CD4-positive, alpha-beta T cell treated with Interleukin-21 for 1 hour (primary cell): ENCODE results near the gene PLEKHD1.

Experiments used
- DNase-seq: peaks from one replicate; pipeline ENCODE4 v3.0.0-alpha.2; 2020

PLEKHD1 gene

DNA sequence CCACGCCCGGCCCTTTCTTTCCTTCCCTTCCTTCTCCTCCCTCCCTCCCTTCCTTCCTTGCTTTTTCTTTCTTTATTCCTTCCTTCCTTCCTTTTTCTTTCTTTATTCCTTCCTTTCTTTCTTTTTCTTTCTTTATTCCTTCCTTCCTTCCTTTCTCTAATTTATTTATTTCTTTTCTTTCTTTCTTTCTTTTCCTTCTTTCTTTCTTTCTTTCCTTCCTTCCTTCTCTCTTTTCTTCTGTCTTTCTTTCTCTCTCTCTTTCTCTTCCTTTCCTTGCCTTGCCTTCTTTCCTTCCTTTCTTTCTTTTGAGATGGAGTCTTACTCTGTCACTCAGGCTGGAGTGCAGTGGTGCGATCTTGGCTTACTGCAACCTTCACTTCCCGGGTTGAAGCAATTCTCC, 74.2 kb downstream of the PLEKHD1 start:
- DNase-seq: no peak

GRCh38 chr14:69559581-69560011, 75.1 kb downstream of the PLEKHD1 start:
- no peak for DNase-seq

GRCh38 chr14:69560826-69561225, 76.3 kb downstream of the PLEKHD1 start:
- no peak for DNase-seq

DNA sequence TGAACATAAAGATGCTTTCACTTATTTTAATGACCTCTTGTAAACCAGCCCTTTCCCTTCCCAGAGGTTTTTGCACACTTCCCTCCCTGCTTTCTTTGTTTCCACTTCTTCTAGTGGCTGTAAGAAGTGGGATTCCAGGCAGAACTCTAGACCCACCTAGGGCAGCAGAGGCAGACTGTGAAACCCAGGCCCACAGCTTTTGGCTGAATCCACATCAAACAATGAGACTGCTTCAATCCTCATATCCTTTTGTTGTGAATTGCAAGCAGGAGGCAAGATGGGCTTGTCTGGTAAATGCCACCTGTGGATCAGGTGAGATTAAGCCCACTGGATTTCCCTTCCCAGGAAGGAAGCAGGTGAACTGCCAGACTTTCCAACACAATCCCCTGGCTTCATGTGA, 77.4 kb downstream of the PLEKHD1 start:
- no peak for DNase-seq

DNA sequence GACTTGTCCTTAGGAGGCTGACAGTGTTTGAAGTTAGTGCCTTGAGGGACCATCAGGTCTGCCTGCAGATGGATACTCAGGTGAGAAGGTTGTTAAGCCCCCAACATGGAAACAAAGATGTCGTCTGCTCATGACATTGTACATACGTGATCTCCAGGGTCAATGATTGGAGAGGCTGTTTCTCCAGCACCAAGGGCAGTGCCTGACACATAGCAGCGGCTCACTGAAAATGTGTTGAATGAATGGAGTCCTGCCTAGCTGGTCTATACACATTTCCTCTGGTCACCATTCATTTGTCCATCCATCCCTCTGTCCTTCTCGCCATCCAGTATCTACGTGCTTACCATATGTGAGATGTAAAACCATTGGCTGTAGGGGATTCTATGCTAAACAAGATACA, 83.0 kb downstream of the PLEKHD1 start:
- DNase-seq: no peak

DNA sequence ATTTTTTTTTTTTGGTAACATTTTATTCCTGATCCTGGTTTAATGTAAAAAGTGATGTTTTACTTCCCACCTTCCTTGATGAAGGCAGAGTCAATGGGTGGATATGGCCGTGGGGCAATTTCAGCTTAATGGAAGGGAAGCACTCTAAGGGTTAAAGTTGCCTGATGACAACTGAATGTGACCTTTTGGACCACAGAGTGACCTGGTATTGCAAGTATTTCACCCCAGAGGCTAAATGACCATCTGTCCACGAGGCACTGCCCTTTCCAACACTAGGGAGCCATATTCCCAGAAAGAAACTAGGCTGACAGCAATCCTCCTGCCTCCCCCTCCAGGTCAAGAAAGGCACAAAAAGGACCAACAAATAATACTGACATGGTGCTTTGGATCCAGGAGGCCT, 85.3 kb downstream of the PLEKHD1 start:
- DNase-seq: no peak

DNA sequence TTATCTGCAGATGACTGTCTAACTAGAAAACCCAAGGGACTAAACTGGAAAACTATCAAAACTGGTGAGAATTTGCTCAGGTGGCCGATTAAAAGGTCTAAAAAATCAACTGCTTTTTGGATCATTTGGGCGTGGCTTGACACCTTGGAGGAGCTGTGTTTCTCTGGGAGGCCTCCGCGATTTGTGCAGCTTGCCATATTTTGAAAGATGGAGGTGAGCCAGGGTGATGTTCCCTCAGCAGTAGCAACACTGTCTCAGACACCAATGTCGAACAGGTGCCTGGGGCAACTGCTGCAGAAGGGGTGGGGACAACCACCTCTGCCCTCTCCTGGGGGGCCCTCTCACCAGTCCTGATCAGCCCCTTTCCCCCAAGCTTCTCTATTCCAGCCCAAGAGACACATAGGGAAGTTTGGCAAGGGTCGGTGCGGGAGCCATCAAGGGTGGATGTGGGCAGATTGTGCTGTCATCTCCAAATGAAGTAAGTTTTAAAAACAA, 86.4 kb downstream of the PLEKHD1 start:
- no peak for DNase-seq

GRCh38 chr14:69571449-69572029, 87.0 kb downstream of the PLEKHD1 start:
- no peak for DNase-seq

- DNase-seq: no peak
Observed at GRCh38 chr14:69572030-69572840, 87.7 kb downstream of the PLEKHD1 start.

GRCh38 chr14:69572841-69573135, 88.3 kb downstream of the PLEKHD1 start:
- DNase-seq: no peak

GRCh38 chr14:69573205-69573830, 88.8 kb downstream of the PLEKHD1 start:
- no peak for DNase-seq

GRCh38 chr14:69573831-69574262, 89.3 kb downstream of the PLEKHD1 start:
- peak; percentile 6 for DNase-seq

DNA sequence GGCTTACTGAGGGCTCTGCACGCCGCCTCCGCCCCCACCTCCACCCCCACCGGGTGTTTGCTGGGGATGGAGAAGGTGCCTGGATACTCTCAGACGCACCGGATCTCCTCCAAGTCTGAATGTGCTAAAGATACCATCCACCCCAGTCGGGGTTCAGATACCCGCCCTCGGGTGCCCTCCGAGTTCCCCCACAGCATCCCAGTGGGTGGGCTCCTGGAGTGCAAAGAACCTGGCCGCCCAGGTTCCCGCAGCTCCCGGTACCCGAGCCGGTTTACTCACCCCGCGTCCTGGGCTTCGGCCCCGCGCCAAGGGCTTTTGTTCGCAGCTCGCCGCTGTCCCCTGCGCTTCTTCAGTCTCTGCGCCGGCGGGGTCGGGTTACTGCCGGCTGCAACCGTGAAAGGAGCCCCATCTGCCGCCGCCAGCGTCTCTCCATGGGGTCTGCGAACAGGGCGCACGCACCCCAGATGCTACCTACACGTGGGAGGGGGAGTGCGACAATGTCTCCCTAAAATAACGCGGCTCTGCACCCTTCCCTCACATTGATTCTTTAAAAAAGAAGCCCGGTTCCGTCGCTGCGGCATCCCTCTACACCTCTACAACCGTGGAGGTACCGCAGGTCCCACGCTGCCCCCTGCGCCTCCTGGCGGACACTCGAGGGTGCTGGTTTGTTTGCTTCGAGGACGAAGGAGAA, 89.9 kb downstream of the PLEKHD1 start, which contains the start of gene CCDC177:
CCDC177 (minus strand) TSS at position 609 of the 691 bp plus-strand sequence. CDS start 1,249 bp downstream, outside the sequence.
- DNase-seq: peak; percentile 68

- no peak for DNase-seq
Observed at GRCh38 chr14:69574954-69575295, 90.4 kb downstream of the PLEKHD1 start.

DNA sequence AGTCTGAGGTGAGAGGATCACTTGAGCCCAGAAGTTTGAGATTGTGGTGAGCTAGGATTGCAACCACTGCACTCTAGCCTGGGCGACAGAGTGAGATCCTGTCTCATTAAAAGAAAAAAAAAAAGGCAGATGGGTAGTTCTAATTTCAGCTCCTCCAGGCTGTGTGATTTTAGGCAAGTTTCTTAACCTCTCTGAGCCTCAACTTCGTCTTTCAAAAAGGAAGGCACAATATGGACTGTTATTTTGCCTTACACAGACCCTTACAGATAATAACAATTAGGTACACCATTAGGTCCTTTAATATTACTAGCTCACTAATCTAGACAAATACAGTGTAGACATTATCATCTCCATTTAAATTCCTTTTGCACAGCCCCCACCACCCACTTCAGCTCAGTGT, 94.9 kb downstream of the PLEKHD1 start:
- no peak for DNase-seq

DNA sequence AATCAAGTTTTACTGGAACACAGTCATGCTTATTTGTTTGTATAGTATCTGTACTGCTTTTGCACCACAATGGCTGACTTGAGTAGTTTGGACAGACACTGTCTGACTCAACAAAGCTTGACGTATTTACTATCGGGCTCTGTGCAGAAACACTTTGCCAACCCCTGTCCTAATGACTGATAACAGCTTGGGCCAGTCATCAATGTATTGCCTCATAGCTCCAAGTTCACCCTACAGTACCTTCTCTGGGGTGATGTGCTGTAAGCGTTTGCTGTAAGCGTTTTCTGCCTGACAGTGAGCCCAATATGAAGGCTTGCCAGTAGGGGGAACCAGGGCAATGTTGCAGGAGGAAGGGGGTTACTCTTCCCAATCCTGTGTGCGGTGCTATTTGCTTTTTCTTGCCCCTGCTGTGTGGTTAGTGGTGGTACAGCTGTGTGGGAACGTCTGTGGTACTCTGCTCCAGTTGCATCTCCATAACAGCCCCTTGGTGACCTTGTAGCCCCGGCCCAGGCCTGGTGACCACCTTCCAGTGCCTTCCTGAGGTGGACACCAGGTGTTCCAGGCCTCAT, 95.6 kb downstream of the PLEKHD1 start:
- no peak for DNase-seq
